ENCODE measurements around the gene ZNF430.

The ZNF430 gene

GRCh38 chr19:21084343-21084742, 63.9 kb downstream of the ZNF430 start:
- DNase-seq = no peak
- no peaks in the 10 kb centered on the region for H3K4me1 ChIP-seq
- peaks cover 40% of the 10 kb centered on the region for H3K36me3 ChIP-seq
- no peaks in the 10 kb centered on the region for H3K27me3 ChIP-seq
- H3K4me3 ChIP-seq (ENCODE audit: low read depth, low read length) = no peak overlapping the region
- TF ChIP-seq CTCF (IDR thresholded peaks at IDR 0.05; ENCODE audit: low read depth, low read length) = no peak
- no peaks in the 10 kb centered on the region for H3K9me3 ChIP-seq

GRCh38 chr19:21087871-21088270, 67.4 kb downstream of the ZNF430 start:
- no peak for TF ChIP-seq CTCF (IDR thresholded peaks at IDR 0.05; ENCODE audit: low read depth, low read length)

GRCh38 chr19:21092109-21092508, 71.7 kb downstream of the ZNF430 start:
- Histone ChIP-seq H3K4me1 (no peaks in the 10 kb centered on the region), H3K27me3 (no peaks in the 10 kb centered on the region), H3K4me3 (ENCODE audit: low read depth, low read length) (no peak overlapping the region), H3K36me3 (peaks cover 13% of the 10 kb centered on the region), H3K9me3 (no peaks in the 10 kb centered on the region; the same call in 1 of the 2 replicates)
- no peak for DNase-seq
- TF ChIP-seq CTCF (IDR thresholded peaks at IDR 0.05; ENCODE audit: low read depth, low read length) = no peak

More at GRCh38 chr19:21087871-21088270, 67.4 kb downstream of the ZNF430 start:
- H3K4me3 ChIP-seq (ENCODE audit: low read depth, low read length) = no peak overlapping the region
- peaks cover 41% of the 10 kb centered on the region for H3K36me3 ChIP-seq
- no peaks in the 10 kb centered on the region for H3K27me3 ChIP-seq
- no peak for DNase-seq
- no peaks in the 10 kb centered on the region for H3K4me1 ChIP-seq
- H3K9me3 ChIP-seq = no peaks in the 10 kb centered on the region

- peaks cover 13% of the 10 kb centered on the region for H3K36me3 ChIP-seq
Observed at GRCh38 chr19:21094347-21095025, 74.0 kb downstream of the ZNF430 start.

GRCh38 chr19:21098291-21098690, 77.8 kb downstream of the ZNF430 start:
- TF ChIP-seq CTCF (IDR thresholded peaks at IDR 0.05; ENCODE audit: low read depth, low read length) = no peak
- Histone ChIP-seq H3K9me3 (no peaks in the 10 kb centered on the region; the same call in 1 of the 2 replicates), H3K4me3 (ENCODE audit: low read depth, low read length) (no peak overlapping the region), H3K36me3 (peaks cover 27% of the 10 kb centered on the region), H3K27me3 (no peaks in the 10 kb centered on the region), H3K4me1 (no peaks in the 10 kb centered on the region)
- DNase-seq = no peak

More at GRCh38 chr19:21094347-21095025, 74.0 kb downstream of the ZNF430 start:
- no peak overlapping the region for H3K4me3 ChIP-seq (ENCODE audit: low read depth, low read length)
- TF ChIP-seq CTCF (IDR thresholded peaks at IDR 0.05; ENCODE audit: low read depth, low read length) = no peak
- no peaks in the 10 kb centered on the region; the same call in 1 of the 2 replicates for H3K9me3 ChIP-seq
- H3K4me1 ChIP-seq = no peaks in the 10 kb centered on the region
- no peak for DNase-seq
- H3K27me3 ChIP-seq = no peaks in the 10 kb centered on the region

GRCh38 chr19:21101521-21102242, 81.2 kb downstream of the ZNF430 start:
- H3K27me3 ChIP-seq = no peaks in the 10 kb centered on the region
- DNase-seq = no peak
- TF ChIP-seq CTCF (IDR thresholded peaks at IDR 0.05; ENCODE audit: low read depth, low read length) = no peak
- H3K36me3 ChIP-seq = peaks cover 36% of the 10 kb centered on the region
- H3K4me1 ChIP-seq = no peaks in the 10 kb centered on the region
- H3K9me3 ChIP-seq = no peaks in the 10 kb centered on the region
- no peak overlapping the region for H3K4me3 ChIP-seq (ENCODE audit: low read depth, low read length)
